ENCODE data around the gene ATG10. TPM values are rescaled to one million over a fixed set of nuclear protein-coding genes. Genes with fewer than 3 reads are reported as not detected.

ATG10 gene
- total and polyA plus RNA-seq, 2 of the 13 experiments (the other 11 are each of a cell fraction or from before 2014, with no cell fraction given) = 2.0 to 5.7 TPM

- TF ChIP-seq ZSCAN5A (CRISPR knock-in tag; IDR thresholded peaks at IDR 0.05; ENCODE audit: borderline replicate concordance) (peak; percentile 38; the same call in 1 of the 2 replicates), ZNF687 (CRISPR knock-in tag; IDR thresholded peaks at IDR 0.05) (no peak), GFI1 (CRISPR knock-in tag; IDR thresholded peaks at IDR 0.05; ENCODE audit: borderline replicate concordance) (no peak), ARID4A (CRISPR knock-in tag; IDR thresholded peaks at IDR 0.05; ENCODE audit: borderline replicate concordance) (no peak; the same call in 1 of the 2 replicates), U2AF2 (IDR thresholded peaks at IDR 0.05; ENCODE audit: low read depth, low read length) (no peak), MIER2 (CRISPR knock-in tag; IDR thresholded peaks at IDR 0.05) (no peak), ZBTB14 (CRISPR knock-in tag; IDR thresholded peaks at IDR 0.05) (no peak), ZHX2 (IDR thresholded peaks at IDR 0.05; ENCODE audit: low read depth) (no peak), ZHX2 (CRISPR knock-in tag; IDR thresholded peaks at IDR 0.05; ENCODE audit: borderline replicate concordance) (no peak), ZNF333 (CRISPR knock-in tag; IDR thresholded peaks at IDR 0.05; ENCODE audit: borderline replicate concordance) (no peak), ISL2 (CRISPR knock-in tag; IDR thresholded peaks at IDR 0.05) (no peak), FOXA1 (IDR thresholded peaks at IDR 0.05) (no peak), FOXA1 (CRISPR knock-in tag; IDR thresholded peaks at IDR 0.05) (0 out of 2 replicates have a peak, but pooled peaks have one; percentile 4)
Observed at GRCh38 chr5:82018462-82018861, 46.6 kb downstream of the ATG10 start (continued).
